HepG2 (cell line): Measurements from ENCODE around the gene PSMB11. TPM values are rescaled to one million over a fixed set of nuclear protein-coding genes. Genes with fewer than 3 reads are reported as not detected.

Source experiments
- ATAC-seq: fragments of 200-7000 bp; cut with Tn5 transposase; 3 replicates; pipeline ENCODE4 v1.9.1; 2020; ENCODE audit warnings: mild to moderate bottlenecking, moderate library complexity
- BruUV-seq: library from RNA; stranded (reverse); fragments of 400-500 nt; replicated peaks from 2 replicates; lab custom pipeline; 2021; lab: Mats Ljungman, UMichigan
- CTCF ChIA-PET: fragments of 300-600 bp; formaldehyde crosslinking; extraction: SDS; loops from one replicate; lab custom pipeline; 2021; ENCODE audit warnings: low total read pairs, inconsistent platforms, low intra/inter-chr PET ratio; lab: Yijun Ruan, JAX
- POLR2A ChIA-PET: fragments of 350-600 bp; sonication (Branson Sonifier 250); formaldehyde crosslinking; loops from one replicate; lab custom pipeline; 2020; ENCODE audit warnings: antibody characterized with exemption, inconsistent platforms; lab: Yijun Ruan, JAX
- DNase-seq: peaks from one replicate; pipeline ENCODE4 v3.0.0-alpha.2; 2015; ENCODE audit warnings: low spot score
- FAIRE-seq: peaks from 3 replicates; lab custom pipeline; 2011; peaks lifted over from hg19 to GRCh38; lab: Jason Lieb, UNC
- H2AFZ ChIP-seq: one replicate; pipeline ENCODE4 v1.6.1; 2011; ENCODE audit warnings: low read length, inconsistent platforms
- H3K27ac ChIP-seq: fragments of 300-600 bp; 3 replicates; pipeline ENCODE4 v1.8.0; 2011; ENCODE audit warnings: mixed run types, mild to moderate bottlenecking, mixed read lengths, low read length, inconsistent platforms; ENCODE audit not compliant: insufficient read depth; ENCODE audit errors: extremely low read length
- H3K27me3 ChIP-seq, 2 experiments: fragments of 200-600 bp in 1 of 2; 2 replicates in 1 of 2; 3 replicates in 1 of 2; pipeline versions ENCODE4 v1.6.0 to v1.8.0; 2011; ENCODE audit warnings: low read length in 2 of 2, mild to moderate bottlenecking in 2 of 2, moderate library complexity in 2 of 2, inconsistent platforms in 1 of 2; ENCODE audit not compliant: insufficient read depth in 2 of 2, control insufficient read depth in 1 of 2
- H3K36me3 ChIP-seq, 2 experiments: fragments of 200-600 bp in 1 of 2; replicated peaks in 1 of 2; 2 replicates in 1 of 2; 3 replicates in 1 of 2; pipeline versions ENCODE4 v1.5.1 to v1.8.0; 2011; ENCODE audit warnings: low read length in 2 of 2, inconsistent platforms in 1 of 2; ENCODE audit not compliant: insufficient read depth in 2 of 2, control insufficient read depth in 1 of 2
- H3K4me1 ChIP-seq: 2 replicates; pipeline ENCODE4 v1.5.1; 2012; ENCODE audit warnings: low read length, inconsistent platforms; ENCODE audit not compliant: insufficient read depth
- H3K4me2 ChIP-seq: 2 replicates; pipeline ENCODE4 v1.6.0; 2011; ENCODE audit warnings: low read depth, low read length, inconsistent platforms
- H3K4me3 ChIP-seq, 3 experiments: fragments of 200-600 bp in 1 of 3; sonication (generic), shearing (Covaris generic) in 1 of 3; replicated peaks in 1 of 3; 2 replicates each; pipeline ENCODE4 v1.5.1; 2011 to 2016; ENCODE audit warnings: low read length in 3 of 3, inconsistent platforms in 2 of 3, low read depth in 2 of 3, mild to moderate bottlenecking in 2 of 3, control low read depth in 1 of 3, mixed read lengths in 1 of 3; ENCODE audit not compliant: insufficient read depth in 1 of 3
- H3K79me2 ChIP-seq: one replicate; pipeline ENCODE4 v1.6.1; 2011; ENCODE audit warnings: low read length, inconsistent platforms; ENCODE audit not compliant: insufficient read depth
- H3K9ac ChIP-seq: 2 replicates; pipeline ENCODE4 v1.6.0; 2011; ENCODE audit warnings: mild to moderate bottlenecking, low read depth, low read length, inconsistent platforms; ENCODE audit not compliant: insufficient read depth
- H3K9me3 ChIP-seq: 2 replicates; pipeline ENCODE4 v1.5.1; 2012; ENCODE audit warnings: mild to moderate bottlenecking, low read length
- H4K20me1 ChIP-seq: 2 replicates; pipeline ENCODE4 v1.6.0; 2011; ENCODE audit warnings: inconsistent platforms, mild to moderate bottlenecking, low read length, moderate library complexity; ENCODE audit not compliant: insufficient read depth
- MIER2 ChIP-seq: IDR thresholded peaks from 2 replicates; pipeline ENCODE4 v1.6.1; 2016; ENCODE audit warnings: missing biosample characterization, missing genetic modification reagents
- SMC3 ChIP-seq: IDR thresholded peaks from 2 replicates; pipeline ENCODE4 v1.6.1; 2011; ENCODE audit warnings: low read length, improper control_type of control experiment
- WIZ ChIP-seq: sonication (generic); formaldehyde crosslinking; IDR thresholded peaks from 2 replicates; pipeline ENCODE4 v1.5.1; 2020; ENCODE audit warnings: mild to moderate bottlenecking, missing genetic modification reagents
- ZNF510 ChIP-seq: sonication (generic); formaldehyde crosslinking; IDR thresholded peaks from 2 replicates; pipeline ENCODE4 v1.4.0; 2020; ENCODE audit warnings: low read depth, mild to moderate bottlenecking, missing genetic modification reagents
- WGBS: methylation state at CpG from one replicate; pipeline ENCODE4 v1.1.6; 2017; ENCODE audit warnings: low lambda C conversion rate; 5-methylcytosine and 5-hydroxymethylcytosine counted together
- in situ Hi-C: cut with HindIII; loops from 2 replicates; pipeline ENCODE4 v1.10.0; 2017; ENCODE audit warnings: low pct_unique_long_range_greater_than_20kb; ENCODE audit not compliant: extremely low pct_ligation_motif_present
- intact Hi-C: fragments of 100-400 bp; cut with micrococcal nuclease; formaldehyde crosslinking; loops from one replicate; pipeline ENCODE4 v1.10.0; 2022; ENCODE audit not compliant: unreplicated experiment
- polyA plus RNA-seq, 8 experiments: library from polyadenylated mRNA; depleted of rRNA in 3 of 8; stranded (reverse) in 7 of 8; unstranded in 1 of 8; fragments of >200 nt; fragmentation: Illumina TruSeq in 4 of 8; extraction: Trizol in 4 of 8; gene quantifications; 2 replicates each; pipeline versions ENCODE4 v1.2.1 to v1.2.3, GENCODE V29; 2011 to 2016; ENCODE audit warnings: low read depth in 4 of 8, missing spikeins in 1 of 8, mixed read lengths in 1 of 8; ENCODE audit not compliant: insufficient read depth in 1 of 8
- total RNA-seq, 5 experiments: library from RNA; depleted of rRNA; stranded (reverse); fragments of >200 nt; fragmentation: Illumina TruSeq; extraction: Trizol; gene quantifications; 2 replicates each; pipeline ENCODE4 v1.2.3, GENCODE V29; 2016; ENCODE audit warnings: low read depth in 1 of 5
- TF ChIP-seq, protein P1 (sequence below): sonication (generic); formaldehyde crosslinking; IDR thresholded peaks from 2 replicates; pipeline ENCODE4 v1.4.0; 2020; ENCODE audit warnings: missing genetic modification reagents, borderline replicate concordance
- TF ChIP-seq, protein P2 (sequence below): sonication (generic); formaldehyde crosslinking; IDR thresholded peaks from 2 replicates; pipeline ENCODE4 v1.5.1; 2020; ENCODE audit warnings: missing genetic modification reagents, mild to moderate bottlenecking, borderline replicate concordance

Gene PSMB11
- total and polyA plus RNA-seq, 2 of the 13 experiments (the other 11 are each of a cell fraction or from before 2014, with no cell fraction given) = not detected

DNA sequence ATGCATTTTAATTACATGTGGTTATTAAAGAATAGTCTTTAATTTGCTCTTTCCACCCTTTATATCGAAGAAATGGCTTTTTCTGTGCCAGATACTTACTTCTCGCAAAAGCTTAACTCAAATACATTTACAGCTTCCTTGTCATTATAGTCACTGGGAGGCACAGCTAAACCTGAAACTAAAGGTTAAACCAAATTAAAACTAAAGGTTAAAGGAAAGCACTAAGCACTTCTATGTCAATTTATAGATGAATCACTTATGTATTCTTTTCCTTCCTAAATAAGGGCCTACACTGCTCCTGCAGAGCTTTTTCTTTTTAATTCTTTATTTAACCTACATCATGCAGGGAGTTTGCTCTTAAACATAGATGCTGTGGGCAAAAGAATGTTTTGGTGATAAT, 41.2 kb upstream of the PSMB11 start:
- Histone ChIP-seq H4K20me1 (no peaks in the 10 kb centered on the region), H3K79me2 (no peaks in the 10 kb centered on the region), H3K36me3 (peaks cover 0 to 3% of the 10 kb centered on the region in 2 experiments; a peak in 1 of 5 replicates), H2AFZ (no peak overlapping the region), H3K9me3 (no peaks in the 10 kb centered on the region), H3K4me1 (peaks cover 8% of the 10 kb centered on the region), H3K27me3 (no peaks in the 10 kb centered on the region), H3K9ac (no peak overlapping the region), H3K4me3 (no peak overlapping the region), H3K4me2 (no peak overlapping the region), H3K27ac (no peak overlapping the region)
- no peak for TF ChIP-seq SMC3
- TF ChIP-seq MIER2 = no peak
- TF ChIP-seq, protein P1, sequence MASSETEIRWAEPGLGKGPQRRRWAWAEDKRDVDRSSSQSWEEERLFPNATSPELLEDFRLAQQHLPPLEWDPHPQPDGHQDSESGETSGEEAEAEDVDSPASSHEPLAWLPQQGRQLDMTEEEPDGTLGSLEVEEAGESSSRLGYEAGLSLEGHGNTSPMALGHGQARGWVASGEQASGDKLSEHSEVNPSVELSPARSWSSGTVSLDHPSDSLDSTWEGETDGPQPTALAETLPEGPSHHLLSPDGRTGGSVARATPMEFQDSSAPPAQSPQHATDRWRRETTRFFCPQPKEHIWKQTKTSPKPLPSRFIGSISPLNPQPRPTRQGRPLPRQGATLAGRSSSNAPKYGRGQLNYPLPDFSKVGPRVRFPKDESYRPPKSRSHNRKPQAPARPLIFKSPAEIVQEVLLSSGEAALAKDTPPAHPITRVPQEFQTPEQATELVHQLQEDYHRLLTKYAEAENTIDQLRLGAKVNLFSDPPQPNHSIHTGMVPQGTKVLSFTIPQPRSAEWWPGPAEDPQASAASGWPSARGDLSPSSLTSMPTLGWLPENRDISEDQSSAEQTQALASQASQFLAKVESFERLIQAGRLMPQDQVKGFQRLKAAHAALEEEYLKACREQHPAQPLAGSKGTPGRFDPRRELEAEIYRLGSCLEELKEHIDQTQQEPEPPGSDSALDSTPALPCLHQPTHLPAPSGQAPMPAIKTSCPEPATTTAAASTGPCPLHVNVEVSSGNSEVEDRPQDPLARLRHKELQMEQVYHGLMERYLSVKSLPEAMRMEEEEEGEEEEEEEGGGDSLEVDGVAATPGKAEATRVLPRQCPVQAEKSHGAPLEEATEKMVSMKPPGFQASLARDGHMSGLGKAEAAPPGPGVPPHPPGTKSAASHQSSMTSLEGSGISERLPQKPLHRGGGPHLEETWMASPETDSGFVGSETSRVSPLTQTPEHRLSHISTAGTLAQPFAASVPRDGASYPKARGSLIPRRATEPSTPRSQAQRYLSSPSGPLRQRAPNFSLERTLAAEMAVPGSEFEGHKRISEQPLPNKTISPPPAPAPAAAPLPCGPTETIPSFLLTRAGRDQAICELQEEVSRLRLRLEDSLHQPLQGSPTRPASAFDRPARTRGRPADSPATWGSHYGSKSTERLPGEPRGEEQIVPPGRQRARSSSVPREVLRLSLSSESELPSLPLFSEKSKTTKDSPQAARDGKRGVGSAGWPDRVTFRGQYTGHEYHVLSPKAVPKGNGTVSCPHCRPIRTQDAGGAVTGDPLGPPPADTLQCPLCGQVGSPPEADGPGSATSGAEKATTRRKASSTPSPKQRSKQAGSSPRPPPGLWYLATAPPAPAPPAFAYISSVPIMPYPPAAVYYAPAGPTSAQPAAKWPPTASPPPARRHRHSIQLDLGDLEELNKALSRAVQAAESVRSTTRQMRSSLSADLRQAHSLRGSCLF (CRISPR knock-in tag) = no peak
- TF ChIP-seq WIZ (CRISPR knock-in tag) = no peak
- TF ChIP-seq, protein P2, sequence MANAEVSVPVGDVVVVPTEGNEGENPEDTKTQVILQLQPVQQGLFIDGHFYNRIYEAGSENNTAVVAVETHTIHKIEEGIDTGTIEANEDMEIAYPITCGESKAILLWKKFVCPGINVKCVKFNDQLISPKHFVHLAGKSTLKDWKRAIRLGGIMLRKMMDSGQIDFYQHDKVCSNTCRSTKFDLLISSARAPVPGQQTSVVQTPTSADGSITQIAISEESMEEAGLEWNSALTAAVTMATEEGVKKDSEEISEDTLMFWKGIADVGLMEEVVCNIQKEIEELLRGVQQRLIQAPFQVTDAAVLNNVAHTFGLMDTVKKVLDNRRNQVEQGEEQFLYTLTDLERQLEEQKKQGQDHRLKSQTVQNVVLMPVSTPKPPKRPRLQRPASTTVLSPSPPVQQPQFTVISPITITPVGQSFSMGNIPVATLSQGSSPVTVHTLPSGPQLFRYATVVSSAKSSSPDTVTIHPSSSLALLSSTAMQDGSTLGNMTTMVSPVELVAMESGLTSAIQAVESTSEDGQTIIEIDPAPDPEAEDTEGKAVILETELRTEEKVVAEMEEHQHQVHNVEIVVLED (CRISPR knock-in tag) = no peak
- no peak for TF ChIP-seq ZNF510 (CRISPR knock-in tag)
- CTCF ChIA-PET = no interaction called here
- DNase-seq = no peak
- intact Hi-C loops = no loop called here
- FAIRE-seq = no peak
- in situ Hi-C loops = no loop called here
- WGBS = 95% methylated on average over 2 of the region's 2 CpGs
- ATAC-seq = no peak
- BruUV-seq = no TSS peak
- POLR2A ChIA-PET = interaction anchor here (0.8 to 3.1 kb wide), 6 partner anchors 10 to 68 kb away, joined by 3 to 7 read pairs (median 6); partner anchors contain the start of gene AJUBA
